Thyroid gland (tissue), 4 donors: ENCODE data around the gene MND1. TPM values are rescaled to one million over a fixed set of nuclear protein-coding genes. Genes with fewer than 3 reads are reported as not detected.

Source experiments
- DNase-seq, 2 donors: peaks; one replicate each; pipeline ENCODE4 v3.0.0-alpha.2; 2019
- H3K27ac ChIP-seq, 3 donors: fragments of 200-600 bp; sonication (generic); 1 replicate in 2 of 3; 2 replicates in 1 of 3; pipeline ENCODE4 v1.5.1; 2016 to 2019; ENCODE audit warnings: mild to moderate bottlenecking in 1 of 3, moderate library complexity in 1 of 3
- H3K27me3 ChIP-seq: fragments of 200-600 bp; sonication (generic); one replicate; pipeline ENCODE4 v1.5.1; 2019
- H3K36me3 ChIP-seq, 2 donors: fragments of 200-600 bp; sonication (generic); one replicate each; pipeline ENCODE4 v1.5.1; 2016 to 2019
- H3K4me1 ChIP-seq, 2 donors: fragments of 200-600 bp; sonication (generic); one replicate each; pipeline ENCODE4 v1.5.1; 2017 to 2019
- H3K4me3 ChIP-seq, 3 donors: fragments of 200-600 bp; sonication (generic); replicated peaks in 1 of 3; 1 replicate in 2 of 3; 2 replicates in 1 of 3; pipeline ENCODE4 v1.5.1; 2016; ENCODE audit warnings: mild to moderate bottlenecking in 1 of 3
- H3K9me3 ChIP-seq: fragments of 200-600 bp; sonication (generic); one replicate; pipeline ENCODE4 v1.5.1; 2017
- CTCF ChIP-seq, 6 experiments: fragments of 200-600 bp in 3 of 6; fragments of 450-650 bp in 3 of 6; sonication (generic) in 3 of 6; IDR thresholded peaks; one replicate each; pipeline ENCODE4 v1.5.1; 2016 to 2019; ENCODE audit warnings: antibody characterized with exemption in 6 of 6, mild to moderate bottlenecking in 2 of 6, inconsistent platforms in 1 of 6, moderate library complexity in 1 of 6
- POLR2A ChIP-seq, 2 donors: fragments of 450-650 bp; IDR thresholded peaks; one replicate each; pipeline ENCODE4 v1.6.1; 2017; ENCODE audit warnings: antibody characterized with exemption in 2 of 2, mild to moderate bottlenecking in 2 of 2, moderate library complexity in 1 of 2
- WGBS, 2 donors: methylation state at CpG; one replicate each; pipeline ENCODE4 v1.1.5; 2017; 5-methylcytosine and 5-hydroxymethylcytosine counted together
- intact Hi-C: fragments of 100-400 bp; cut with DNase I; formaldehyde crosslinking; loops from one replicate; pipeline ENCODE4 v1.15.1; 2023
- total RNA-seq, 4 donors: library from RNA; depleted of rRNA; stranded (reverse); fragments of >200 nt; gene quantifications; one replicate each; pipeline ENCODE4 v1.2.3, GENCODE V29; 2016

The MND1 gene
- total RNA-seq, 4 donors from 2014 or later, result 0.89 to 1.6 TPM; not detected in 2

- H3K4me1 ChIP-seq, result peaks cover 0 to 5% of the 10 kb centered on the region in 2 donors
- intact Hi-C loops, result no loop called here
- no peak overlapping the region for H3K27ac ChIP-seq
- no peaks in the 10 kb centered on the region for H3K36me3 ChIP-seq
- H3K9me3 ChIP-seq, result no peaks in the 10 kb centered on the region
- TF ChIP-seq POLR2A (IDR thresholded peaks at IDR 0.05) (no peak), CTCF (IDR thresholded peaks at IDR 0.05) (no peak)
- no peaks in the 10 kb centered on the region for H3K27me3 ChIP-seq
- WGBS, 2 donors, result 91 to 97% methylated on average over 2 of the region's 2 CpGs
- no peak for DNase-seq
- H3K4me3 ChIP-seq, result no peak overlapping the region
Observed at GRCh38 chr4:153402366-153402765, 57.9 kb downstream of the MND1 start.

DNA sequence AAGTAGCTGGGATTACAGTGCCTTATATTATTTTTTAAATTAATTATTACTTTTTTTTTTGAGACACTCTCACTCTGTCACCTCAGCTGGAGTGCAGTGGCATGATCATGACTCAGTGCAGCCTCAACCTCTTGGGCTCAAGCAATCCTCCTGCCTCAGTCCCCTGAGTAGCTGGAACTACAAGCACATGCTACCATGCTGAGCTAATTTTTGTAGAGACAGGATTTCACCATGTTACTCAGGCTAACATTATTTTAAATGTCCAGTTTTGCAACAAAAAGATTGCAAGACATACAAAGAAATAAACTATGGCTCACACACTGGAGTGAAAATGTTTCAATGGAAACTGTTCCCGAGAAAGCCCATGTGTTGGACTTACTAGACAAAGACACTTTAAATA, 59.2 kb downstream of the MND1 start:
- no peak for DNase-seq
- Histone ChIP-seq H3K4me1 (peaks cover 0 to 5% of the 10 kb centered on the region in 2 donors), H3K36me3 (no peaks in the 10 kb centered on the region), H3K27ac (no peak overlapping the region), H3K27me3 (no peaks in the 10 kb centered on the region), H3K9me3 (no peaks in the 10 kb centered on the region), H3K4me3 (no peak overlapping the region)
- intact Hi-C loops, result no loop called here
- TF ChIP-seq POLR2A (IDR thresholded peaks at IDR 0.05) (no peak), CTCF (IDR thresholded peaks at IDR 0.05) (no peak)
- WGBS, 2 donors, result 94 to 97% methylated on average over 1 of the region's 1 CpG

GRCh38 chr4:153407906-153408305, 63.4 kb downstream of the MND1 start:
- Histone ChIP-seq H3K36me3 (no peaks in the 10 kb centered on the region), H3K27me3 (no peaks in the 10 kb centered on the region), H3K9me3 (no peaks in the 10 kb centered on the region), H3K4me3 (no peak overlapping the region), H3K27ac (no peak overlapping the region), H3K4me1 (no peaks in the 10 kb centered on the region)
- DNase-seq, result no peak
- WGBS, 2 donors, result 95 to 98% methylated on average over 3 of the region's 3 CpGs
- TF ChIP-seq POLR2A (IDR thresholded peaks at IDR 0.05), result no peak
- TF ChIP-seq CTCF (IDR thresholded peaks at IDR 0.05), result no peak
- intact Hi-C loops, result no loop called here

GRCh38 chr4:153408932-153409331, 64.4 kb downstream of the MND1 start:
- no peak overlapping the region for H3K27ac ChIP-seq
- no peaks in the 10 kb centered on the region for H3K9me3 ChIP-seq
- no peak for DNase-seq
- no peaks in the 10 kb centered on the region for H3K27me3 ChIP-seq
- no peaks in the 10 kb centered on the region for H3K4me1 ChIP-seq
- 92% methylated on average over 3 of the region's 3 CpGs for WGBS, 2 donors
- no peak overlapping the region for H3K4me3 ChIP-seq
- no peaks in the 10 kb centered on the region for H3K36me3 ChIP-seq
- TF ChIP-seq POLR2A (IDR thresholded peaks at IDR 0.05) (no peak), CTCF (IDR thresholded peaks at IDR 0.05) (no peak)
- intact Hi-C loops, result no loop called here

- DNase-seq, result no peak
- Histone ChIP-seq H3K27ac (no peak overlapping the region), H3K4me1 (no peaks in the 10 kb centered on the region), H3K27me3 (no peaks in the 10 kb centered on the region), H3K36me3 (no peaks in the 10 kb centered on the region), H3K4me3 (no peak overlapping the region), H3K9me3 (no peaks in the 10 kb centered on the region)
- WGBS, 2 donors, result 83 to 90% methylated on average over 2 of the region's 2 CpGs
- intact Hi-C loops, result no loop called here
- TF ChIP-seq POLR2A (IDR thresholded peaks at IDR 0.05) (no peak), CTCF (IDR thresholded peaks at IDR 0.05) (no peak)
Observed at GRCh38 chr4:153409412-153409811, 64.9 kb downstream of the MND1 start.
